Fibroblast of skin of left biceps (primary cell): ENCODE measurements around the gene RGMB.

Source experiments
- DNase-seq, 2 experiments: peaks; one replicate each; pipeline ENCODE4 v3.0.0-alpha.2; 2013; ENCODE audit warnings: low read depth in 2 of 2

The RGMB gene

DNA sequence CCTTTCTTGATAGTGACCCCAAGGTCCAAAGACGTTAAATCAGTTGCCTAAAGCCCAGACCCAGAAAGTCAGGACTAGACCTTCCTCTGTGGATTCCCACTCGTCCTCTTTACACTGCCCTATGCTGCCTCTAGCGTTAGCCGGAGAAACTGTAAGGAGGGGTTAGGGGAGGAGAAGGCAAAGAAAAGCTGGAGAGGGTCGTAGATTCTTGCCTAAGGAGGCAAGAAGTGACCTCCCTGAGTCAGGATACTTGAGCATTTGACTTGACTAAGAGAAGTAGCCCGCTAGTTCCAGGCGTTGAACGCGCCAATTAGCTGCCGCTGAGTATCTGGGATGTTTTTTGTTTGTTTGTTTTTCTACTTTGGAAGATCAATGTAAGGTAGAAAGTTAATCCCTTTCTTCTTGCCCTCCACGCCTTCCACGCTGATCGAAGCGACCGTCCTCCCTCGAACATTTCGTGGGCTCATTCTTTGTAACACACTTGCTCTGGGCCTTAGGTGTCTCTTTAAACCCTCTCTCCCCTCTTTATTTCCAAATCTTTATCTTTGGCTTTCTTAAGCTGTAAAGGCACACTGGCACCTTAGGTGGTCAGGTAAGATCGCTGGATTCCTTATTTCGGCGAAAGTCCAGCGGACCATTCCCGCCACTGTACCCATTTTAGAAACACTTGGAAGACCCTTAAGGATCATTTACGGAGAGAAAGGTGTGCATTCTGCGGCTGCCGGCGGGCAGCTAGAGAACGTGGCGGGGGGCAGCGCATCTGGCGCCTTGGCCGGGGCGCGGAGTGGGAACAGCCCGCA, 5.1 kb upstream of the RGMB start:
- no peak for DNase-seq

DNA sequence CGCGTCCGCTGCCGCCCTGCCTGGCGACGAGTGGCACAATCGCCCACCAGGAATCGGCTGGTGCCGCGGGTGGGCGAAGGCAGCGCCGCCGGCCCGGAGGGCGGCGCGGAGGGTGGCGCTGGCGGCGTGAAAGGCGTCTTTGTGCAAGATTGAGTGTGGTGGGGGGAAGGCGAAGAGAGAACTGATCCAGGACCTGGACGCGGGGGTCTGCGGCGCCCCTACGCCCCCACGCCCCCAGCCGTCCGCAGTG, 4.6 kb upstream of the RGMB start:
- no peak for DNase-seq

DNA sequence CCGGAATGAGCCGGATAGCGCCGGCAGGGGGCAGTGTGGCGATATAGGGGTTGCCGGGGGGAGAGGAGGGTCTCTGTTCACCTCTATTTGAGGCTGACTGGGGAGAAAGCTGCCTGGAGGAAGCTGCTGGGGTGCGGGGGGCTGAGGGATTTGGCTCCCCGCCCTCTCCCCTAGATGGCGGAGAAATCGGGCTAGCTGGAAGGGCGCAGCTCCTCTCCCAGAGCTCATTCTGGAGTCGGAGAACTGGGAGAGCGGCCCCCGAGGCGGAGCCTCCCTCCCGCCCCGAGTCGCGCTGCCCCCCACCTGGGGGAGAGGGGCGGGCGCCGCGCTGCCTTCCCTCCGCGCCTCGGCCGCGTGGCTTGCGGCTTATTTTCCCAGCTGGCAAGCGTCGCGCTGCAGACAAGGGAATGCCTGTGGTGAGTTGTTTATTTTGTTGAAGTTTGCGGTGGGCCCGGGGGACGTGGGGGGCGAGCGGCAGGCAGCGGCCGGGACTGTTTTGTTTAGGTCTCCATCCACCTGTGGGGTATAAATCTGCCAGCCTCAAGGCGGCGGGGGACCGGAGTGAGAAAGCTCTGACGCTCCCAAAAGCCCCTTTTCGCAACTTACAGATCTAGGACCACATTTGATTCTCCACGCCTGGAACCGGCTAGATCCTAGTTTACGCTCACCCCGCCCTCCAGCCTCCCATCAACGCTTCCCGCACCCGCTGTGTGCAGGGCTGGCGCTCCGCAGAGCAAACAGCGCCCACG, 4.1 kb upstream of the RGMB start:
- peak in 1 of 2 experiments; percentile 45 for DNase-seq

DNA sequence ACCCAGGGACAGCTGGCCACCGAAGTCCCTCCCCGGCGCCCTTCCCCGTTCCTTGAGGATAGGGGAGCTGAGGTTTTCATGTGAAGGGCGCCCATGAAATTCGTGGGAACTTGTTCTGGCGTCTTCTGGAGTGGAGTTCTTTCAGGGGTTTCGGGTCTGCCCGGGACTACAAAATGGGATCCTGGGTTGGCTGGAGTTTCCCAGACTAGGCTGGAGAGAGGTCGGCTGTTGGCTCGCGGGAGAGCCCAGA, 3.6 kb upstream of the RGMB start:
- DNase-seq: no peak

DNA sequence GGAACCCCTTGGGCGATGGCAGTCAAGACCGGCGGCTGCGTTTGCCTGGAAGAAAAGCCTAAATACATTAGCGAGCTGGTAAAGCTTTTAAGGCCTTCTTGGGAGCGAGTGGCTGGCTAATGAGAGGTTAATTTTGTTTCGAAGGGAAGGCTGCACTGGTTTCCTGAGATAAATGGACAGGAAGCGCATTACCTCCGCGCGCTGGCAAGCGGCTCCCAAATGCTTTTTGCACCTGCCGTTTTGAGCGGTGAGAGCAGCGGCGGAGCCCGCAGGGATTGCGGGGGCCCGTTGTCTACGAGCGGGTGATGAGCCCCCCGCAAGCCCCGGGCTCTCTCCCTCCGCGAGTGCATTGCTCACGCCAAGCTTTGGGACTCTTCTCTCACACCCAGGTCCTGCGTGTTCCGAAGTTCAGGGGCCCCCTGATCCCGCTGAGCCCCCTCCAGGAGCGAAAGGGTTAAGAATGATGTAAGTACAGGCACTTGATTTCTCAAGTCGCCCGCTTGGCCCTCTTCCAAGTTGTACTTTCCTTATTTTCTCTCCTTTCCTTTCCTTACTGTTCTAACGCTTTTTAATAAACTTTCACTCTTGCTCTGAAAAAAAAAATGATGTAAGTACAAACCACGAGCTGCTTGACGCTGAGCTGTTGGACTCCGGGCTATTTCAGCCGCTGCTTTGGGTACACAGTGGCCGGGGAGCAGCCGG, 3.1 kb upstream of the RGMB start:
- no peak for DNase-seq

DNA sequence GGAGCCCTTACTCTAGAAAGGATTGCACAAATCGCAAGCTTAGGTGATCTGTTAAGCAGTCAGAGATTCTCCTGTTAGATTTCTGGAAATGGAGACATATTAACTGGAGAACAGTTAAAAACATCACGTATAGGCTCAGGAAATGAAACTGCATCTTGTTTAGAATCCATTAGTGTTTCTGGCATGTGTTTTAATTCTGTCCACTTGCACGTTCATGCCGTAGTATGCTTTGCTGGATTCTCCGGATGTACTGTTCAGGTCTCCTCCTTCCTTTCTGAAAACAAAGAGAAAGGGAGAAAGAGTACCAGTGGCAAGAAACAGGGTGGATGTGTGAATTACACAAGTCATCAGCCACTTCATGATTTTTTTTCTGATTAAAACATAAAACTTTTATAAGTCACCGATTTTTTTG, 2.5 kb upstream of the RGMB start:
- no peak for DNase-seq

DNA sequence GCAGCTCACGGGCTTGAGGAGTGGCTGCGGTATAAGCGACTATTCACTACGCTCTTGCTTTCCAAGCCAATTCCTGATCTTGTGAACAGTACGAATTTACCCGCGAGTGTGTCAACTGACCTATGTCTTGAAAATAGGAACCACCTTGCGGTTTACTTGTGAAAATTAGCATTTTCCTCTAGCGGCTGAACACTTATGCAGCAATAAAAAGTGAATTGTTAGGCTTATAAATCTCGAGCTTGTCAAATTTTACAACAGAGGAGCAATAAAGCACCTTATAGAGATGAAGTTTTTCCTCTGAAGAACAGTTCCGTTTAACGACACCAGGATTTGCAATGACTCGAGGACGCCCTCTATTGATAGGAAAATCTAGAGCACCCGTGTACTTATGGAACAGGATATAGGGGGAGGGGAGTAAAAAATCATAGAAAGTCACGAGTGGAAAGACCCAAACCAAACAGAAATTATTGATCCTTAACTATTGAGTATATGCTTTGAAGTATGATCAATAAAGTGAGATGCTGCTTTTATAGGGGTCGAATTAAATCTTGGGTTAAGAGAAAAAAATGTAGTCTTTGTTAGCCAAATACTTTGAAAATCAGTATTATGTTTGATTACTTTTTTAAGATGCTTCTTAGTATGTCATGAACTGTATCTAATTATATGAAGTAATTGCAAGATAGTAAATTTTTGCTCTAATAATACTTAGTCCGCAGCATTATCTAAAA, 1.9 kb upstream of the RGMB start:
- peak; percentile 81 to 82 for DNase-seq

DNA sequence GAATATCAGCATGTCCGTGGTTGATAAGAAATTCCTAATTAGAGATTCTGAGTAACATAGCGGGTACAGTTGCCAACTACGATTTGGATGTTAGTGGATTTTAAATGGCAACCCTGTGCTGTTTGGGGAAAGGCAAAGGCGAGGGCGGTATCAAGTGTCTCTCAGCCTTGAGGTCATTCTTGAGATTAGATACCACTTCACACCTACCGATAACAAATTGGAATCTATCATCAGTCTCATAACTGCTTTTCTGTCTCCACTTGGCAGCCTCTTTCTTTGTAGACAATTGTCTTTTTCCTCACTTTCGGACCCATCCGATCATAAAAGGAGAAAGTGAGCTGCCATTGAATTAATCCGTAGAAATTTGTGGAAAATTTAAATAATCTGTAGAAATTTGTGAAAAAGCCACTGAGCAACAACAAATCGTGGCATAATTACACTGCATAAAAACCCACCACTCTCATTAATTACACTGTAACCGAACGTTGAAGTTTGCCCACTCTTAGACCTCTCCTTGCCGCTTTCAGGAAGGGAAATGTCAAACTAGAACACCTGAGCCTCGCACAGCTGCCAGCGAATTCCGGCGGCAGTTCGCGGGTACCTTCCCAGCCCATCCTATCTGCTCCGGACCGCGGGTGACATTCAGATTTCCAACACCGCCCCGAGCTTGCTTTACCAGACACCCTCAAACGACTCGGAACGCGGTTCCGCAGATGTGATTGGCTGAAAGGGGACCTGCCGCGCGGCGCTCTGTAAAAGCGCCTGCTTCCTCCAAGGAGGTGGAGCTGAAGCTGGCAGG, 849 bp upstream of the RGMB start:
- peak in 1 of 2 experiments; percentile 66 for DNase-seq

DNA sequence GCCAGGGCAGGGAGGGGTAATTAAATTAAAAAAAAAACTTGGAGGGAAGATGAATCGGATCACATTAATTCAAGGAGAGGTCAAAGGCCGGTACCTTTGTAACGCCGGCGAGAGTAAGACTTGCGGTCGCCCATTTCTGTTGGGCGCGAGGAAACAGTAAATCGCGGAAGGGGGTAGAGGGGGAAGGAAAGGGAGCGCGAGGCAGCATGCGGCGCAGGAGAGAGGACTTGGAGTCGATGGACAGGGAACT, 324 bp upstream of the RGMB start:
- DNase-seq: no peak

DNA sequence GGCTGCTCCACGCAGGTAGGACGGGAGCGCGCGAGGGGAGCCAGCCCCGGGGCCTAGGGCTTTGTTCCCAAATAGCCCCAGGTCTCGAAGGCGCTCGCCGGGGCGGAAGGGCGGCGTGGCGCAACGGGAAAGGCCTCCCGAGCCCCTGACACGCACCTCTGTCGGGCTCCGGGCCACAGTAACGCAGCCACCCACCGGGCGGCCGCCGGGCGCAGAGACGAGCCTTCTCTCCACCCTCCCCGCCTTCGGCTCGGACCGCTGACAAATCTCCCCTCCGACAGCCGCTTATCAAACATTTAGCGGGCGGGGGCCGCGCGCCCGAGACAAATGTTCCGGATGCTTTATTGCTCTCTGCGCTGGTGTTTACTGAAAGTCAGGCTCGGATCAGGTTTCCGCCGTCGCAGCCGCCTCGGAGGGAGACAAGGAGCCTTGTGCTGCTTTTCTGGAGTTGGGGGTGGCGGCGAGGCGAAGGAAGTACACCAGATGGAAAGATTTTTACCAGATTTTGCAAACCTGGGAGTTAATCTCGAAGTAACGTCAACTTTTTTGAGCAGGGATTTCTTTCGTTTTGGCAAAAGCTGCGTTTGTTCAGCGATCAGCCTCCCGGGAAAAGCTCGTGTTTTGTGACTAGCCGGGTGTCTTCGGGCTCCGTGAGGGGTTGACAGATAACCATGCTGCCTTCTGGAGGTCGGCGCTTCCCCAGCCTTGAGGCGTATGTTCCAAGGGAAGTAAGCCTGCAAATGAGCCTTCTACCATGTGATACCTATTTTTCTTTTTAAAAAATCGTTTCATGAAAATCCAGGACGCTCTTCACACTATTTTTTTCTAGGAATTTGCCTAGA, 950 bp downstream of the RGMB start:
- DNase-seq: no peak

DNA sequence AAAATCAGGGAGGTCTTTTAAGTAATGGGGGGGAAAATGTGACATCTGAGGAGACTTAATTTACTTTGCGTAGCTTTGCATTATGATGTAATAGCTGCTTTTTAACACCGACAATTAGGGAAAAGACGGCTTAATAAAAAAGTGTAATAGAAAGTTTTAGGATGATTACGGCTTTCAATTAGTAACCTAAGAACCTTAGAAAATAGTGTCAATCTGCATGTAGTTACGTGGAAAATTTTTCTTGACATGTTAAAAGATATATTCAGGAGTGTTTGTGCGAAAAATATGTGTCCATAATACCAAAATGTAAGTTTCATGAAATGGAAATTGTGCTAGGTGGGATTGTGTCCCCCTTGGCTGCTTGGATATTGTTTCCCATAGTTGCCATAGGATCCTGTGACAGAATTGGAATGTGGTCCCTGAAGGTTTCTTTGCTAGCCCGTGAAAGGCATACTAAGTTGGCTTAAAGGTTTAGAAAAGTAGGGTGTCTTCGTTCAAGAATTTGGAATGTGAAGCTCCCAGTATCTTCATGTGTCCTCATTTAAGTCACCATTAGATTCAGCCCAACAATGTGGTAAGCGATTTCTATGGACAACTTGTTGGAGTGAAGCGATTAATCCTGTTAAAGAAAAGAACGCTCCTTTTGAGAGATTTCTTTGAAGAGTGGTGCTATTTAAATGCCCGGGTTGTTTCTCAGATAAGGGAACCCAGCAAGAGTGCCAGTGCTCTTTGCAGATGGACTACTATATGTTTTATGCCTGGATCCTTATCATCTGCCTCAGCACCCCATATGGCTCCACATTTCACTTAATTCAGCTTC, 2.0 kb downstream of the RGMB start:
- DNase-seq: no peak

DNA sequence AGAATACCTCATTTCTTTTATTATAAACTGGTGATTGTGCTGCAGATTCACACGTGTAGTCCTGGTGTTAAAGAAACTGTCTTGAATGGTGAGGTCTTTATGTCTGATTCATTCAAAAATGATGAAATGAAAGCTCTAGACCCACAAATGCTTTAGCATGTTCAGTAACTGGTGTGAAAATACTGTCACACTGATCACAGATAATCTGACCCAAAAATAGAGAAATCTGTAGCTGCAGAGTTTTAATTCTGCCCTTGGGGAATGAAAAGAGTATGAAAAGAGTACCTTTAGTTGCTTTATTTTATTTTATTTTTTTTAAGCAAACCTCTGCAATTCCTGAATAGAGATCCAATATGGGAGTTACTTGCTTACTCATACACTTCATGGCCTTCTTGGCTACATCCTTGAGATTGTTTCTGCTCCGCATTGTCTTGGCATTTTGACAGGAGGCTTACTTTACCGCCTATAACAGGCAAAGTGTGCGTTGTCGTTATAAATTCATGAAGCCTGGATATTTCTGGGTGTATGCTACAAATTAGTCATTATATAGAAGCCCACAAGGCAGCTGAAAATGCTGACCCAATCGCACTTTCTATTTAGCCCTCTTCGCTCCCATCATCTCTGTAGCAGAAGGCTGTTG, 2.7 kb downstream of the RGMB start:
- DNase-seq: peak; percentile 93 to 95

DNA sequence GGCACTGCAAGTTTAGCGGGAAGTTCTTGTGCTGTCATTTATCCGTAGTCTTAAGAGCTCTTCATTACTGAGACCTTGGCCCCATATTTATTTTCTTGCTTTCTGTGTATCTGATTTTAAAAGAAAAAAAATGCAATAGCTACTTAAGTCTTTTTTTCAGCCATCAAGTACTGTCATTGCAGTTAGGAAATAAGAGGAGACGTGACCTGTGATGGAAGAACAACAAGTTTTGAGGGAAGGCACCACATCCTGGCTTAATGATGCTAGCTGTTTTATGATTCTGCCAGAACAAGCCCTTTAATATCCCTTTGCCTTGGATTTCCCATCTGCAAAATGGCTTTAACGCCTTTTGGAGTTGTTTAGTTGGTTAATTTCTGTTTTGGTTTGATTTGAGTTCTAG, 3.8 kb downstream of the RGMB start:
- no peak for DNase-seq

DNA sequence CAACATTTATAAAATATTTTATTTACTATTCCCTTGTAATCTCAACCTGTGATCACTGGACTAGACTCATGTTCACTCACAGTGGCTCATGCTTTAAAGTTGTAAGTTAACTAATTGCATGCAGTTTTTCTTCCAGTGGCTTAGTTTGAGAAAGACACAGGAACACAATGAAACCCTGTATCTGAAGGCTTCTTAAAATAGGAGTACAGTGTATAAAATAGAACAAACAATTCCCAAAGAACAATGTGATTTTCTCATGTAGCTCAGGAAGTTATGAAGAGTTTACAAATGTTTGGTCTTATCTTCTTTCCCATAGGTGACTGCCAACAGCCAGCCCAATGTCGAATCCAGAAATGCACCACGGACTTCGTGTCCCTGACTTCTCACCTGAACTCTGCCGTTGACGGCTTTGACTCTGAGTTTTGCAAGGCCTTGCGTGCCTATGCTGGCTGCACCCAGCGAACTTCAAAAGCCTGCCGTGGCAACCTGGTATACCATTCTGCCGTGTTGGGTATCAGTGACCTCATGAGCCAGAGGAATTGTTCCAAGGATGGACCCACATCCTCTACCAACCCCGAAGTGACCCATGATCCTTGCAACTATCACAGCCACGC, 5.9 kb downstream of the RGMB start:
- no peak for DNase-seq

DNA sequence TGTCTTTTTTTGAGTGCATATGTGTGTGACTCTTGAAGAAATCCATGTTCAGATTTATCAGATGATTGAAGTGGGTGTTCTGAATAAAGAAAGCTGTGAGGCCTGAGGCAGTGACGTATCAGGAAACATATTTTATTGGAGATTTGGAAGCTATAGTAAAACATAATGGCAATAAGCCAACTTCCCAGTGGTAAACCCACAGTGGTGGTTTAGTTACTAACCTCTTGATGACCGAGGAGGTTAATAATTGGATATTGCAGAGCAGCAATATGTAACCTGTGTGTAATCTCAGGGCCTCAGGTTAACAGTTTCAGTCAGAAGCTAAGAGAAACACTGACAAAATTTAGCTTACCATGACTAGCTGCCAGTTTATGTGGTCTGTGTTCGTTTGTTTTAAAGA, 6.9 kb downstream of the RGMB start:
- DNase-seq: no peak

DNA sequence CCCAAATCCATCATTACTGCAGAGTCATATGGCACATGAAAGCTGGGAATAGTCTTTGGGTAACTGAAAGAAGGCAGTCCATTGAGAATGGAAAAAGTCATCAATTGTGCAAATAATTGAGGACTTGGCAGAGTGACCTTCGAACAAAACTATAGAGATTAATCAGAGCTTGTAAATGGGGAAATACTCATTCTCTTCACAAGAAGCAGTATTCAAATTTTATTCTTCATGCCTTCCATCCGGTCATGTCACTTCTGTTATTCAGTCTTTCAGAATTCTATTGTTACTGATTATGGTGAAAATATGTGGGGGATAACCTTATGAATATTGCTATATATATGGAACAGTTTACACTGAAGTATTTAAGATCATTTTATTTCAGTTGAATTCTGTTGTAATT, 8.1 kb downstream of the RGMB start:
- no peak for DNase-seq

DNA sequence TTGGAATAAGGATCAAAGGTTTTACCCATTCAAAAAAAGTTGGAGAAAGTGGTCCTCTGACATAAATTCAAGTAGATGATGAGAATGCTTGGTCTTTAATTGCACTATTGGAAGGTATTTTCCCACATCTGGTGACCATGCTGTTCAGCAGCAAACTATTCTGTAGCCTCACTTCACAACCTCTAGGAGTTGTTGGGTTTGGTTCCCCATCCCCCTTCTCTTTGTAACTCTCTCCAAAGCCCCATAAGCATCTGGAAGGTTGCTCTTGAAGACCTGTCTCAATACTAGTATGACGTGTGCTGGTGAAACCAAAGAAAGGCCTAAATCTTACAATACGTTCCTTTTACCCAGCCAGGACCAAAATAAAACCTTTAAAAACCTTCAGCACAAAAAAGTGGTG, 8.5 kb downstream of the RGMB start:
- DNase-seq: peak in 1 of 2 experiments; percentile 45

DNA sequence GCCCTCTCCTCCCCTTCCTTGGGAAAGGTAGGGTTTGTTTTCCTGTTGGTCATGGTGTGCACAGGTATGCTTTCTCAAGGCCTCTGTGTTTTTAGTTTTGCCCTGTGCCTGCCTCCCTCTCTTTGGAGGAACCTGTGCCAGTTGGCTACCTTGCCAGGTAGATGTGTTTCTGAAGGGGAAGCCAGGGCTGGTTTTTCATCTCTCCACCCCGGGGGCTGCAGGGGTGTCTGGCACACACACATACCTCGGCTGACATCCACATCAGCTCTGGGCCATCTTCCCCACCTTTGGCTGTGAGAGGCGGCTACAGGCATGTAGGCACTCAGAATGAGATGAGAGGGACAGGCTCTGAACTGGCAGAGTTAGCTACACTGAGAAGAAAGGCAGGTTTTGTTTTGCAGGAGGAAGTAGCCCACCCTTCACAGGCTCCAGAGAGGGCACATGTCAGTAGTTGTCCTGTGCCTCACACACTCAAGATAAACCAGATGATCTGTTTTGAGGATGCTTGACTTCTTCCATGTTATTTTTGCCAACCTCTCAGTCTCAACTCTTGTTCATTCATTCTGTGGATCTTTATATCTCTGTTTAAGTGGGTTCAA, 9.7 kb downstream of the RGMB start:
- no peak for DNase-seq

DNA sequence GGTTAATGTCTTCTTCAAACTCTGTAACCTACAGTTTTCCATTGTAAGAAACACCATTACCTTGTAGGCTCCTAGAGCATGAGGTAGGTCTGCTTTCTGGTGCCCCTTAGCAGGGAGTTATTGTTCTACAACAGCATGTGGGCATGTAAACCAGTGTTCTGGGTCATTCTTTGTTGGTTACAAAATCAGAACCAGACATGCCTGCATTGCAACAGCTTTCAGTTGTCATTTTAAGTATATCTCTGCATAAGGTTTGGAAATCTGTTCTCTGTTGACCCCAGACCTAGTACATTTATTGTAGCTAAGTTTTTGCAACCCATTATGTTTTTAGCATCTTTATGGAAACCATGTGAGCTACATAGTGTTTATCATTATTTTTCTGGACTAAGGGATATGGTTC, 10.9 kb downstream of the RGMB start:
- DNase-seq: no peak
